HT-29 (cell line): ENCODE results near the gene EHD3. TPM values are rescaled to one million over a fixed set of nuclear protein-coding genes. Genes with fewer than 3 reads are reported as not detected.

Experiments
- DNase-seq: peaks from one replicate; pipeline ENCODE4 v3.0.0-alpha.2; 2015; ENCODE audit warnings: low spot score
- total RNA-seq: library from RNA; depleted of rRNA; stranded (reverse); fragments of >200 nt; shearing (Covaris generic); gene quantifications from 2 replicates; pipeline ENCODE4 v1.2.3, GENCODE V29; 2014

EHD3 gene
- total RNA-seq, 1 experiment from 2014 or later = not detected

DNA sequence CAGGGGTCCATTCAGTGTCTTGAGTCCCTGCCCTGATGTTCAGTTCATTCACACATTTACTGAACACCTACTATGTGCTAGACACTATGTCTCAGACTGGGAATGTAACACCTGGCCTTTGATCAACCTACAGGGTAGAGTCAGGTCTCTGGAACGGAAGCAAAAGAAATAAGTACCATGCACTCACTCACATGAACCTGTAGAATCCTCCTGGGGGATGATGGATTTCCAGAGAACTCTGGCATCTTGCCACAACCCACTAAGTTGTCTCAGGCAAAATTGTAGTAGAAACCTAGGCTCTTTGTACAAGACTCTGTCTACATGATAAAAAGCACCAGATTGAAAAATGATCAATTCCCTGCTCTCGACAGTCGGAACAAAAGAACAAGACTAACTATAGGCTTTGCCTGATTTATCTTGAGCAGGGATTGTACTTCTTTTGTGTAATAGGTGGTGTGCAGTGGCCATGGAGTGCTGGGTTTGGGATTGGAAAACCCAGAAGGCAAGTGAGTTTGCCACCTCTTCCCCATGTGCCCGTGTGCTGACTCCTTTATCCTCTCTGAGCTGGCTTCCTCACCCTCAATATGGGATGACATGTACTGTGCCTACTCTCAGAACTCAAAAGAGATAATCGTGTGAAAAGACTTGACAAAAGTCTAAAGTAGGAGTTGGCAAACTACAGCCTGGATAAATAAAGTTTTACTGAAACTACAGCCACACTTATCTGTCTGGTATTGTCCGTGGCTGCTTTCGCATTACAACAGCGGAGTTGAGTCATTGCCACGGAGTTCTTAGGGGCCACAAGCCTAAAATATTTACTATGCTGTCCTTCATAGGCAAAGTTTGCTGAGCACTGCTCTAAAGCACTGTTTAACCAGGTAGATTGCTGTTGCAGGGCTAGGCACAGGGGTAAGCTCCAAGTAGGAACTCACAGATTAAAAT is 21.0 kb upstream of the EHD3 start:
- no peak for DNase-seq

DNA sequence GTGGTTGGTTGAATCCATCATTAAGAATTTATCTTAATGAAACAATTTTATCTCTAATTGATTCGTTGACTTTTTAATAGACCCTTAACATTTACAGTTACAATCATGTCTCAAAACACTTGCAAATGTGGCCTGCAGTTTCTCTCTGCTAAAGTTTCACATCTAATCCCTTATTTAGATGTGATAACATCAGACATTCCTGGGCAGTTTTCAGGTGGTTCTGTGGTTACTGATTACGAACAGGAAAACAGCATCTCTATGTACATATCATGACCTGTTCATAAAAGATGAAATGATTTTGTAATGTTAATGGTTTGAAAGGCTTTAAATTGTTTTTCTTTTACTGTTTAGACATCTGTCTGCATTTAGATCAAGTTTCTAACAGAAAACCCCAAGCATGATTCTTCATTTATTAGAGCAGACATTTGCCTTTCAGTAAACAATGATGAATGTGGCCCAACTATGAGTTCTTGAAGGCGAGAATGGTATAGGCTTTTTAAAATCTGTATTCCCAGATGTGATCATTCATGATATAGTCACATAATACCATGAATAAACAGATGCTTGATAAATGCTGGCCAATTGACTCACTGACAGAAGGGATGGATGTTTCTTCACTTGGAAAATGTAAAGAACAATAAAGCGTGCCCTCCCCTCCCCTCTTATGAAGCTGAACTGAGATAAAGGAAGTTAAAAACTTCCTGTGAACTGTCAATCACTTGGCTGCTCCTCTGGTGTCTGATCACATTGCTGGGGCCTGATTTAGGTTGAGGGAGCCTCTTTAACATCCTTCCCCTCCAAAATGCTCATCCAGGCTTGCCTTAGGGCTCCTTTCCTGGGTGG is 20.1 kb upstream of the EHD3 start:
- DNase-seq = no peak

DNA sequence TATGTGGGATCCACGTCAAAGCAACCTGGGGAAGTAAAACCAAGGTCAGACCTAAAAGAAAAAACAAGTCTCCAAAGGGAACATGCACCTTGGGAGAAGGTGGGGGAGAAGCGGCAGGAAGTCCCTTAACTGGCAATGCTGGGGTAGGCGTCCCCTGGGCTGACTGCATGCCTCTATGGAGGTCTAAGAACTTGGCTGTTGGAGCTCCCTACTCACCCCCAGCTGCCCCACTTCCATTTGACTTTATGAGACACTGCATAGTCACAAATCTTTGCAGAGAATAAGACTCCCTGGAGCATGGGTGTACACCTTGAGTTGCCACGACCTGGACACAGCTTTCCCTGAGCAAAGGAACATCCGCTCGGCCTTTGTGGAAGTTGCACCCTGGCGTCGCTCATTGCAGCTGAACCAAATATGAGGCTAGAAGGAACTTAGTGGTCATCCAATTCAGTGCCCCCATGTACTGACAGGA is 19.5 kb upstream of the EHD3 start:
- DNase-seq = no peak

DNA sequence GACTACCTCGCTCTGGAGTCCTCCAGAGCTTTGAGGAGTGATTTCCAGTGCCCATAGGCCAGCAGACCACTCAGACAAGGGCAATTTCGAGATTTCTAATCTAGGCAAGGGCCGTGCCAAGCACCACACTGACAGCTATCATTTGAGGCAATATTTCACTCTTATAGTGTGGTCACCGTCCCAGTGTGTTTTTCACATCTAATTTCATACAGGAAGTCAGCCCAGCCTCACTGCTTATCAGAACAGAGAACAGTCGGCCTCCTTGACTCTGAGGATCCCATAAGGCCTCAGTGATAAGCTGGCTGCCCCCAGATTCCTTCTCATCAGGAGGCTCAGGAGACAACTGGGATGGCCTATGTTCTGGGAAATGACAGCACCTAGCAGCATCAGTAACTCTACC is 17.2 kb upstream of the EHD3 start:
- no peak for DNase-seq

- no peak for DNase-seq
Observed at GRCh38 chr2:31217465-31218200, 16.3 kb upstream of the EHD3 start, which contains the start of gene CAPN14. CAPN14 (minus strand) TSS chr2:31217515; CDS start chr2:31205447, 12,068 bp downstream.

- DNase-seq = no peak
Observed at GRCh38 chr2:31219131-31219969, 14.6 kb upstream of the EHD3 start.

DNA sequence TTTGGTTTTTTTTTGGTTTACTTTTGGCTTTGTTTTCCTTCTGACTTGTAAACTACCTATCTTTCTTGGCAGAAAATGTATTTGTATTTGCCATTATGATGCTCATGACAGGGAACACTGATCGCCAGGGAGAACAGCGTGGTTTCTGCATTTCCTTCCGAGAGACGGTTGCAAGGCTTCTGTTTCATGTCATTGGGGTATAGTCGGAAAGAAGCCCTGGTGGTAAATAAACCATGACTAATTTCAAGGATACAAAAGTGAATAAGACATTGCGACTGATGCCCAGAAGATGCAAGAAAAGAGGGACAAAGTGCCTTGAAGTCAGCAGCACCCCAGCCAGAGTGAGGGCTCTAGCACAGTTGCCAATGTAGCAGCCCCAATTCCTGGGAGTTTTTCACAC is 12.4 kb upstream of the EHD3 start:
- no peak for DNase-seq

GRCh38 chr2:31222071-31222470 is 11.9 kb upstream of the EHD3 start:
- no peak for DNase-seq

DNA sequence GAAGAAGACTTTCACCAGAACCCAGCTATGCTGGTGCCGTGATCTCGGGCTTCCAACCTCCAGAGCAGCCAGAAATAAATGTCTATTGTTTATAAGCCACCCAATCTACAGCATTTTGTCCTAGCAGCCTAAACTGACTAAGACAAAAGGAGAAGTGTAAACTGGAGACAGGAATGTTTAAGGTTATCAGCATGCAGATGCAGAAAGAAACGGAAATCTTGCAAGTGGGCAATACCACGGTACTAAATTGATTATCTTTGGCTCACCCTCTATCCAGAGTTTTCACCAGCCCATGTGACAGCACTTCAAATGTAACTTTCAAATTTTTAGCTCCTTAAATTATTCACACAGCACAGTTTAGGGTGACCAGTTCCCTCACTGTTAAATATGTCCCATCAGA is 10.9 kb upstream of the EHD3 start:
- no peak for DNase-seq

DNA sequence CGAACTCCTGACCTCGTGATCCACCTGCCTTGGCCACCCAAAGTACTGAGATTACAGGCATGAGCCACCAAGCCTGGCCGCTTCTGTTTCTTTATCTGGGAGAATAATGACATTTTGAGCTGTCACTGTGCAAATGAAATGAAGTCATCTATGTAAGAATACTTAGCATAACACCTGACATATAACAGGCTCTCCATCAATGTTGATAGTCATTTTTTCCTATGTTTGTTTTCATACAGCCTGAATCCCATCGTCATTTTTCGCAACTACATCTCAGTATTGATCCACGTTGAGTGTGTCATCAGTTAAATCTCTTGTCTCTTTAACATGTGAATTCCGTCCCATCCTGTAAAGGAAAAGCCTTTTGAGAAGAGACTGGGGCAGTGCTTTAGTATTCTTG is 10.2 kb upstream of the EHD3 start:
- DNase-seq = no peak

- DNase-seq = no peak
Observed at GRCh38 chr2:31226266-31226665, 7.7 kb upstream of the EHD3 start.

- no peak for DNase-seq
Observed at GRCh38 chr2:31227110-31227509, 6.8 kb upstream of the EHD3 start.

- no peak for DNase-seq
Observed at GRCh38 chr2:31227711-31228125, 6.2 kb upstream of the EHD3 start.

- no peak for DNase-seq
Observed at GRCh38 chr2:31228717-31229116, 5.2 kb upstream of the EHD3 start.

DNA sequence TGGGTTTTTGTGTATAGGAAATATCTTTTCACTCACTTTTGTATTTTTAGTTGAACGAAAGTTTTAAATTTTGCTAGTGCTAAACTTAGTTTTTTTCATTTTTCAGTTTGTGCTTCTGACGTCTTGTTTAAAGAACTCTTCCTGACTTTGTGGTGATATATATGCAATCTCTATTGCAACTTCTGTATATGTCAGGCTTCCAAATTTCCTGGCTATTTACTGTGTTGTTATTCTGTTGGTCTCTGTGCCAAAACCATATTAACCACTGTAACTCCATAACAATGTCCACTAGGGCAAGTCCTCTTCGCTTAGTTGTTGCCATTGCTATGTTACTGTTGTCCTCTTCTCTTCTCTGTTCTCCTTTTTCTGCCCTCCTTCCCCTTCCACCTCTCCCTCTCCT is 3.2 kb upstream of the EHD3 start:
- DNase-seq = no peak

GRCh38 chr2:31231571-31232302 is 2.2 kb upstream of the EHD3 start:
- DNase-seq = no peak

- DNase-seq = no peak
Observed at GRCh38 chr2:31232586-31232985, 1.4 kb upstream of the EHD3 start.

DNA sequence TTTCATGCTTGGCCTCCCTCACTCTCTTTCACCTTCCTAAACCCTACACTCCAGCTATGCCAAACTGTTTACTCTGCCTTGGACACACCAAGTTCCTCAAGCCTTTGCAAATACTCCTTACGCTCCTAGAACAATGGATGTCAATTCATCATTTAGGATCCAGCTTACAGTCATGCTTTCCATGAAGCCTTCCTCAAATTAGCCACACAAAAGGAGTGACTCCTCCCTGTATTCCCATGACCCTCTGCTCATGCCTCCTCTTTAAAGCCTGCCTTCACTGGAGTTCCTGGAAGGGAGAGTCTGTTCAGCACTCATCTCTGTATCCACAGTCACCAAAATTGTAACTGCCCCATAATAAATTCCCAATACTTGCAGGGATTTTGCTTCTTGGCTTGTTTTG is 721 bp upstream of the EHD3 start:
- no peak for DNase-seq

DNA sequence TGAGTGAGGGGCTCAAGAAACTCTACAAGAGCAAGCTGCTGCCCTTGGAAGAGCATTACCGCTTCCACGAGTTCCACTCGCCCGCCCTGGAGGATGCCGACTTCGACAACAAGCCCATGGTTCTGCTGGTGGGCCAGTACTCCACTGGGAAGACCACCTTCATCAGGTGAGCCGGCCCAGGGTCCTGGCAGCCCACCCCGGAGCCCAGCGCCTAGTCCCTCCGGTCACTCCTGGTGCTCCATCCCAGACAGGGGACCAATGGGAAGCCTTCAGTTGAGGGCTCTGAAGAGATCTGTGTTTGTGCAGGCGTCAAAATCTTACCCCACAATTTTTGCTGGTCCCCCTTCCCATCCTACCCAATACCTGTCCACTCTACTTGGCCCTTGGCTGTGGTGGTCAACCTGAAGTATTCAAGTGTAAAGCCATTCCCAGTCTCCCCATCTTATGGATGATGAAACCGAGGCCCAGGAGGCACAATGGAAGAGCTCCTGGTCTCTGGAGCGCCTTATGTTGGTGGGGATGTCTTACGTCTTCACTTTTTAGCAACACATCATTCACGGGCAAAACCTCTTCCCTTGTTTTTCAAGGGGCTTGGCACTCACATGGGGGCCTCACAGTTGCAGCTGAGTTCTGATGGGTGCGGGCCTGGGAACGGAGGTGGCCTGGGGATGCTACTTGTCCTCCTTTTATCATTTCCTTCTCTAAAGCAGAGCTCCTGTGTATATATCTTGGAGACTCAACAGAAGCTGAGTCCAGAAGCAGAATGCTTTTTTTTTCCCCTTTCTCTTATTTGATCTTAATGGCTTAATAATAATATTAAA is 941 bp downstream of the EHD3 start:
- DNase-seq = no peak
